Measurements from ENCODE around the gene MYO5B.

- no peak for TF ChIP-seq POLR2A (IDR thresholded peaks at IDR 0.05; ENCODE audit: low read length)
- TF ChIP-seq GATA1 (IDR thresholded peaks at IDR 0.05; ENCODE audit: low read depth, low read length) = no peak
Observed at GRCh38 chr18:49878015-49878414, 316.9 kb downstream of the MYO5B start.

Data from erythroblast (primary cell).